Retinal pigment epithelial cell (primary cell): ENCODE measurements around the gene ARHGAP24.

Source experiments
- DNase-seq: peaks from one replicate; pipeline ENCODE4 v3.0.0-alpha.2; 2010; ENCODE audit warnings: low read depth
- H3K4me3 ChIP-seq: 2 replicates; pipeline ENCODE4 v1.5.1; 2011; ENCODE audit warnings: mild to moderate bottlenecking, low read length, control low read depth, moderate library complexity
- CTCF ChIP-seq: conservative IDR thresholded peaks from 2 replicates; pipeline ENCODE4 v1.5.1; 2011; ENCODE audit warnings: low read depth, low read length, control low read depth, inconsistent platforms

Gene ARHGAP24

GRCh38 chr4:85789241-85789640 lies 314.3 kb downstream of the ARHGAP24 start:
- no peak overlapping the region for H3K4me3 ChIP-seq
- DNase-seq, result no peak
- no peak for TF ChIP-seq CTCF

DNA sequence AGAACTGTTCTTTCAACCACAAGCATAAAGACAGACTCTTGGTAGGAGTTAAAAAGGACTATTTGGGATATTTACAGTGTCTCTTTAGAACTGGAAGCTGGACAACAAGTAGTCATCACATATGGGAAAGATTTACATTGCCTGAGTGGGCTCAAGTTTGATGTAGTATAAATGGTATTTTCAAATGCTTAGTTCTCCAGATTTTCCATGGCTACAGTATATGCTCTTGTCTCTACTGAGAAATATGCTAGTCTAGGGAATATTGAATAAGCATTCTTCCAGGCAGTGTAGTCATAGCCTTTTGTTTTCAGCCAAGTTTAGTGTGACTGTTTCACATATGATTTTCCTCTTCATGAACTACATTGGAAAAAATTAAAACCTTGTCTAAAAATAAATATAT lies 315.6 kb downstream of the ARHGAP24 start:
- no peak overlapping the region for H3K4me3 ChIP-seq
- no peak for DNase-seq
- TF ChIP-seq CTCF, result no peak

DNA sequence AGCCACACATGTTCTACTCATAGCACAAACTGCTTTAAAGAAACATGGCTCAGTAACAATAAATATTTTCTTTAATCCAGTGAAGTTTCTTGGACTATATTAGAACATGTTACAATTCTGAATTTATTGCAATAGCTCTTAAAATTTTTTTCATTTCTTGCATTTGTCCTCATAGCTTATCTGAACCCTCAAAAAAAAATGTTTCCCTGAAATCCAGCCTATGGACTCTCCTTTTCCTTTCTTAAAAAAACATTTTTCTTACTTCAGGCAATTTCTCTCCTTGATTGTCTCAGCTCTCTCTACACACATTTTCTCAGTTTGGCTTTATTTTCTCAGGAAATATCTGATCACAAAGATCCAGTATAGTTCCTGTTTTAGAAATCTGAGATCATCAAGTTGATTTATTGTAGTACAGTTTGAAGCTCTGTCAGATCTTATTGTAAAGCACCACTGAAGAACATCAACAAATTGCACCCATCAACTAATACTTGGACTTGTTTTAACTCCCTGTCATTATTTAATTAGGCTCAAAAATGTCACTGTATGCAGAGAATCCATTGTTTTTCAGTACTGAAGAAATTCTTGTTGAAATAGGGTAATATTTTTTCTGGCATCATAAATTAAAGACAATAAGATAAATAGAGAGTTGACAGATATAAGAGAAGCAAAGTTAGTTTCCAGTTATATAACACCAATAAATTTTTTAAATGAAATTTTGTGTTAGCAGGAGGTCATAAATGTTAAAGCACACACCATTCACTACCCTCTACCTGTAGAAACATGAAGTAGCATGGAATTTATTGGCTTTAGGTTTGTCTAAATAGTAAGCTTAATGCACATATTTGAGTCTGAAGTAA lies 317.7 kb downstream of the ARHGAP24 start:
- no peak for TF ChIP-seq CTCF
- DNase-seq, result no peak

DNA sequence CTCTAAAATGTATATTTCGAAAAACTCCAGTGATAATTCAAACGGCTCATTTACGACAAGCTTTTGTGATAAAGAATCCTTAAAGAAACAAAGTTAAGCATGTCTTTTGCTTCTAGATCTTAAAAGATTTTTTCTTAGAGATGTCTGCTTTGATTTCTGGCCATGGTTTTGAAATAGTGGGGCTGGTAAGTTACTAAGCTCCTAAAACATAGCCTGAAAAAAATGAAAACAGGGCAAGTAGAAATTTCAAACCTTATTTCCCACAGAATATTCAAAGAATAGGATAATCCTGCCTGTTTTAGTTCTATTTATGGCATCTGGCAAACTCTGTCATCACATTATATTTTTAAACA lies 318.3 kb downstream of the ARHGAP24 start:
- no peak for TF ChIP-seq CTCF
- no peak overlapping the region for H3K4me3 ChIP-seq
- DNase-seq, result no peak

More for the DNA sequence above, 317.7 kb downstream of the ARHGAP24 start:
- H3K4me3 ChIP-seq, result no peak overlapping the region

DNA sequence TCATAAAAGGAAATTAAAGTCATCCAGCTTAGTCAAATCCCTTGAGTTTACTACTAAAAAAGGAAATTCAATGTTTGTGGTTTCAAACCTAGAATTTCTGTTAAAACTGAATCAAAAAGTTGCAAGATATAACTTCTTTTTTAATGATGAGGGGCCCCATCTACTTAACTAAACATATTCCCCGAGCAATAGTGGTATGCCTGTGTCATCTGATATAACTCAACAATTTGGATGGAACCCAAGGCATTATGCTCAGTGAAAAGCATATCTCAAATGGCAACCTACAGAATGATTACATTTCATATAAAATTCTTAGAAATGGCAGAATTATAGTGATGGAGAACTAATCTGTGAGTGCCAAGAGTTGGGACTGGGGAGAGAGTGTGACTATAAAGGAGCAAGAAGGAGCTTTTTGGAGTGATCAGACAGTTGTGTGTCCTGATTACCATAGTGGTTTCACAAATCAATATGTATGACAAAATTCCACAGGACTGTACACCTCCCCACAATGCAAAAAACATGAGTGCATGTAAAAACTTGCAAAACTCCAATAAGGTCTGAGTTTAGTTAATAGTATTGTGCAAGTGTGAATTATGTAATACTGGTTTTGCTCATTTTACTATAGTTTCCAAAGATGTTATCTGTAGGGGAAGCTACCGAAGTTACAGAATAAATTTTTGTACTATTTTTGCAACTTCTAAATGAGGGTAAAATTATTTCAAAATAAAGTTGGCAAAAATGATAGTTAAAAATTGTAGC lies 323.2 kb downstream of the ARHGAP24 start:
- no peak for DNase-seq
- H3K4me3 ChIP-seq, result no peak overlapping the region
- TF ChIP-seq CTCF, result no peak

DNA sequence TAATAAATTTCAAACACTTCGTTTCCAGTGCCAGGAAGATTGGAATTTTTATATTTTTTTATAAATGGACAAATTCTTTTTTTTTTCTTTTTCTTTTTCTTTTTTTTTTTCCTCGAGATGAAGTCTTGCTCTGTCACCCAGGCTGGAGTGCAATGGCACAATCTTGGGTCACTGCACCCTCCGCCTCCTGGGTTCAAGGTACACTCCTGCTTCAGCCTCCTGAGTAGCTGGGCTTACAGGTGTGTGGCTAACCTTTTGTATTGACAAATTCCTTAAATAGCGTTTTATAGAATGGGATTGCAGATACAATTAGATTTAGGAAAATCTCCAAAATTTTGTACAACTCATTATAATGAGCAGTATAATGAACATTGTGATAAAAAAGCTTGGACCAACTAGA lies 328.9 kb downstream of the ARHGAP24 start:
- TF ChIP-seq CTCF, result no peak
- DNase-seq, result no peak
- H3K4me3 ChIP-seq, result no peak overlapping the region
